NCI-H1105 (cell line): ENCODE measurements around the gene NCL.
A peak's percentile ranks its signal among the peaks of the same experiment; 100 is the strongest.
"Not testable (repeated sequence)": the region's sequence is repeated elsewhere in the genome, so short reads cannot be mapped to it uniquely, and the experiment has no call there.

Source experiments
- DNase-seq: peaks from one replicate; lab custom pipeline; 2025; lab: John Stamatoyannopoulos, UW

Gene NCL

GRCh38 chr2:231467613-231468530 lies 3.6 kb upstream of the NCL start:
- DNase-seq = no peak

- no peak for DNase-seq
Measured at GRCh38 chr2:231467016-231467545, 2.8 kb upstream of the NCL start.

- DNase-seq = peak; percentile 93
Measured at GRCh38 chr2:231464576-231465540, 574 bp upstream of the NCL start.

GRCh38 chr2:231462729-231463465 lies 1.4 kb downstream of the NCL start:
- DNase-seq = no peak

- no peak for DNase-seq
Measured at GRCh38 chr2:231461516-231461971, 2.7 kb downstream of the NCL start.

GRCh38 chr2:231460841-231461240 lies 3.4 kb downstream of the NCL start:
- not testable (repeated sequence) for DNase-seq

- DNase-seq = no peak
Measured at GRCh38 chr2:231460073-231460835, 4.0 kb downstream of the NCL start.

GRCh38 chr2:231458368-231458767 lies 5.9 kb downstream of the NCL start:
- DNase-seq = no peak

- DNase-seq = no peak
Measured at GRCh38 chr2:231457101-231457500, 7.2 kb downstream of the NCL start.

- DNase-seq = no peak
Measured at GRCh38 chr2:231456295-231457004, 7.8 kb downstream of the NCL start.

- no peak for DNase-seq
Measured at GRCh38 chr2:231455890-231456289, 8.4 kb downstream of the NCL start.

GRCh38 chr2:231455222-231455621 lies 9.1 kb downstream of the NCL start:
- no peak for DNase-seq

- DNase-seq = no peak
Measured at GRCh38 chr2:231454361-231454791, 9.9 kb downstream of the NCL start.

- peak; percentile 51 for DNase-seq
Measured at GRCh38 chr2:231452799-231453508, 11.3 kb downstream of the NCL start.

GRCh38 chr2:231450548-231450989 lies 13.7 kb downstream of the NCL start:
- no peak for DNase-seq

- DNase-seq = no peak
Measured at GRCh38 chr2:231449503-231450054, 14.7 kb downstream of the NCL start.

- DNase-seq = no peak
Measured at GRCh38 chr2:231436957-231437356, 27.3 kb downstream of the NCL start.

- no peak for DNase-seq
Measured at GRCh38 chr2:231433990-231434389, 30.3 kb downstream of the NCL start.

- DNase-seq = no peak
Measured at GRCh38 chr2:231431606-231432005, 32.7 kb downstream of the NCL start.
